GM20000 (cell line): ENCODE data around the gene BAHCC1.

Experiments
- DNase-seq: peaks from one replicate; pipeline ENCODE4 v3.0.0; 2012; ENCODE audit warnings: low spot score
- CTCF ChIP-seq: IDR thresholded peaks from 2 replicates; pipeline ENCODE4 v1.5.1; 2012; ENCODE audit warnings: mild to moderate bottlenecking, control low read depth; ENCODE audit errors: extremely low read depth, missing control alignments

The BAHCC1 gene

GRCh38 chr17:81462506-81463125 lies 67.4 kb downstream of the BAHCC1 start:
- DNase-seq = no peak

DNA sequence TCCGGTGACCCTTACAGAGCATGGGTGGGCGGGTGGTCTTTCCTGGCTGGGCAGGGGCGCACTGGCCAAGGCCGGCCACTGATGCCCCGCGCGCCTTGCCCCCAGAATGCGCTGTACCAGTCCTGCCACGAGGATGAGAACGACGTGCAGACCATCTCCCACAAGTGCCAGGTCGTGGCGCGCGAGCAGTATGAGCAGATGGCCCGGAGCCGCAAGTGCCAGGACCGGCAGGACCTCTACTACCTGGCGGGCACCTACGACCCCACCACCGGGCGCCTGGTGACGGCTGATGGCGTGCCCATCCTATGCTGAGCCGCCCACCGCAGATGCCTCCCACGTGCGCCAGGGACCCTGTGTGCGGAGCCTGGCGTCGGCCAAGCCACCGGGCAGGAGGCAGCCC lies 68.2 kb downstream of the BAHCC1 start:
- no peak for DNase-seq
- TF ChIP-seq CTCF = no peak

More at GRCh38 chr17:81462506-81463125, 67.4 kb downstream of the BAHCC1 start:
- no peak for TF ChIP-seq CTCF

- no peak for TF ChIP-seq CTCF
- no peak for DNase-seq
Measured at GRCh38 chr17:81464586-81464985, 69.3 kb downstream of the BAHCC1 start.

DNA sequence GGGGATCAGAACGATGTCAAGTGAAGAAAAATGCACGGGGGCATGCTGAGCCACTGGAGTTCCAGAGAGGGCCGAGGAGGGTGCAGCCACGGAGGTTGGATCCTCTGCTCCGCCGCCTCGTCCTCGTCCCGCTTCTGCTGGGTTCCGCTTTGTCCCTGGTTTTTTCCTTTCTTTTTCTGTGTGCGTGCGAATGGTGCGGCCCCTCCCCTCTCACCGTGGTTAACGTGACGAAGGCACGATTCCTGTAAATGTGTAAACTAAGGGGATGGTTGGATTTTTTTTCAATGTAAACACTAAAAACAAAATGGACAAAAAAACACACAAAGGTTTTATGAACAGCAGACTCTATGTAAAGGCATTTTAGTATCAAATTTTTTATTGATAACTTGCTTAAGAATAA lies 70.7 kb downstream of the BAHCC1 start:
- no peak for TF ChIP-seq CTCF
- no peak for DNase-seq

- TF ChIP-seq CTCF = no peak
- DNase-seq = no peak
Measured at GRCh38 chr17:81466564-81467472, 71.6 kb downstream of the BAHCC1 start.

DNA sequence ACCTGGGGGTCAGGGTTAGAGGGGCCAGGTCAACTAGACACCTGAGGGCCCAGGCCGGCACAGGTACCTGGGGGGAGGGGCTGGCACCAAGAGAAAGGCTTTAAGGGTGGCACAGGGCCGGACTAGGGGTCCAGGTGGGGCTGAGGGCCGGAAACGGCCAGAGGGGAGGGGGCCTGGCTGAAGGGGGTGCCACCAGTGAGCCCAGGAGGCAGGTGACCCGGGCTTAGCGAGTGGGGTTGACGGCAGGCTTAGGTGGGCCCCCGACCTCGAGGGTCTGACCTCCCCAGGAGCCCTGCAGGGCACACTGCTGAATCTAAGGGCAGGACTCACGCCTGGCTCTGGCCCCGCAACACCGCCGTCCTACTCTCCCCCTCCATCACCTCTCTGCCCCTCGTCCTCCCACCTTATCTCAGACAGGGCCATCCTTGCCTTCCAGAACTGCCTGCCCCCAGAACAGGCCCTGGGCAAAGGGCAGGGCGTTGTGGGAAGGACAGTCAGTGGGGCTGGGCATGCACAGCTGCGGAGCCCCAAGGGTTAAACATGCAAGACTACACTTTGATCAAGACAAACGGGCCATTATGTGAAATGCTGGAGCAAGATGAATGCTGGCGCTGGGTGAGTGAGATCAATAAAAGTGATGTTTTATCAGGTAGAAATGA lies 73.0 kb downstream of the BAHCC1 start:
- no peak for TF ChIP-seq CTCF
- no peak for DNase-seq

DNA sequence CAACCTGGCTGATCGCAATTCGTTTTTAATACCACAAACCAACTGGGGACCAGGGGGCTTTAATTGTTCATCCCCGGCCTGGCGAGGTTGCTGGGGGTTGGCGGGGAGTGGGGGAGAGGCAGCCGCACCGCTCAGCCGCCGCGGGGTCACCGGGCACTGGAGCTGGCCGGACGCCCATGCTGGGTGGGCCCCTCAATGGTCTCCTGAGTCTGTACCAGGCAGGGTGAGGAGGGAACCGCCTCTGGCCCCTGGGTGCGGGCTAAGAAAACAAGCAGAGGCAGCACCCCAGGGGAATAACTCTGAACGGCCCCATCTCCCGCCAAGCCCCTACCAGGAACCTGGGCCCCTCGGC lies 73.5 kb downstream of the BAHCC1 start:
- no peak for DNase-seq
- TF ChIP-seq CTCF = no peak
